Embryonic facial prominence (tissue), 1 donor: ENCODE results near the gene MERTK.

Experiments used
- DNase-seq: peaks from one replicate; pipeline ENCODE4 v3.0.0-alpha.2; 2016; ENCODE audit errors: extremely low spot score

The MERTK gene

GRCh38 chr2:112075490-112076260 is 177.3 kb downstream of the MERTK start:
- DNase-seq = no peak

- no peak for DNase-seq
Measured at GRCh38 chr2:112077814-112078213, 179.4 kb downstream of the MERTK start.
